ENCODE measurements around the gene PCSK5. TPM values are rescaled to one million over a fixed set of nuclear protein-coding genes. Genes with fewer than 3 reads are reported as not detected.

Gene PCSK5
- polyA plus RNA-seq, 1 donor: 123 TPM

- H3K27me3 ChIP-seq (ENCODE audit: control insufficient read depth, insufficient read depth, low read length): no peaks in the 10 kb centered on the region
- no peaks in the 10 kb centered on the region for H3K9me3 ChIP-seq (ENCODE audit: control insufficient read depth, low read depth, low read length)
- no peak overlapping the region for H3K27ac ChIP-seq (ENCODE audit: low read length)
- no peaks in the 10 kb centered on the region for H3K36me3 ChIP-seq (ENCODE audit: control insufficient read depth, insufficient read depth, low read length)
- 80% methylated on average over 1 of the region's 6 CpGs for WGBS (ENCODE audit: insufficient coverage, low lambda C conversion rate)
- no peak overlapping the region for H3K4me3 ChIP-seq (ENCODE audit: low read length)
- peaks cover 16% of the 10 kb centered on the region for H3K4me1 ChIP-seq (ENCODE audit: control insufficient read depth, insufficient read depth, low read length)
- no peak for DNase-seq
Observed at GRCh38 chr9:76378367-76379073, 488.0 kb downstream of the PCSK5 start.

- no peak overlapping the region for H3K4me3 ChIP-seq (ENCODE audit: low read length)
- H3K9me3 ChIP-seq (ENCODE audit: control insufficient read depth, low read depth, low read length): no peaks in the 10 kb centered on the region
- no peak overlapping the region for H3K27ac ChIP-seq (ENCODE audit: low read length)
- H3K36me3 ChIP-seq (ENCODE audit: control insufficient read depth, insufficient read depth, low read length): no peaks in the 10 kb centered on the region
- H3K27me3 ChIP-seq (ENCODE audit: control insufficient read depth, insufficient read depth, low read length): no peaks in the 10 kb centered on the region
- WGBS (ENCODE audit: insufficient coverage, low lambda C conversion rate): no CpG with 5 or more reads among the region's 2 CpGs
- no peak for DNase-seq
- peaks cover 6% of the 10 kb centered on the region for H3K4me1 ChIP-seq (ENCODE audit: control insufficient read depth, insufficient read depth, low read length)
Observed at GRCh38 chr9:76379494-76379893, 489.0 kb downstream of the PCSK5 start.

GRCh38 chr9:76390656-76391055, 500.2 kb downstream of the PCSK5 start:
- H3K27ac ChIP-seq (ENCODE audit: low read length): no peak overlapping the region
- H3K4me1 ChIP-seq (ENCODE audit: control insufficient read depth, insufficient read depth, low read length): peaks cover 11% of the 10 kb centered on the region
- no CpG with 5 or more reads among the region's 1 CpG for WGBS (ENCODE audit: insufficient coverage, low lambda C conversion rate)
- DNase-seq: peak in 1 of 2 donors; percentile 66
- no peak overlapping the region for H3K4me3 ChIP-seq (ENCODE audit: low read length)
- peaks cover 28% of the 10 kb centered on the region for H3K36me3 ChIP-seq (ENCODE audit: control insufficient read depth, insufficient read depth, low read length)
- no peaks in the 10 kb centered on the region for H3K9me3 ChIP-seq (ENCODE audit: control insufficient read depth, low read depth, low read length)
- no peaks in the 10 kb centered on the region for H3K27me3 ChIP-seq (ENCODE audit: control insufficient read depth, insufficient read depth, low read length)

GRCh38 chr9:76394195-76394959, 503.9 kb downstream of the PCSK5 start, which contains the start of gene RFK:
RFK (minus strand) TSS chr9:76394426; CDS start chr9:76394171, 255 bp downstream.
- Histone ChIP-seq H3K4me3 (ENCODE audit: low read length) (peak within 1 kb of the TSS; percentile 67), H3K36me3 (ENCODE audit: control insufficient read depth, insufficient read depth, low read length) (peaks cover 10% of the 10 kb centered on the region), H3K27me3 (ENCODE audit: control insufficient read depth, insufficient read depth, low read length) (no peaks in the 10 kb centered on the region), H3K4me1 (ENCODE audit: control insufficient read depth, insufficient read depth, low read length) (peaks cover 14% of the 10 kb centered on the region), H3K27ac (ENCODE audit: low read length) (peak within 1 kb of the TSS; percentile 96), H3K9me3 (ENCODE audit: control insufficient read depth, low read depth, low read length) (no peaks in the 10 kb centered on the region)
- peak; percentile 94 to 96 for DNase-seq
- 0% methylated on average over 1 of the region's 81 CpGs for WGBS (ENCODE audit: insufficient coverage, low lambda C conversion rate)

DNA sequence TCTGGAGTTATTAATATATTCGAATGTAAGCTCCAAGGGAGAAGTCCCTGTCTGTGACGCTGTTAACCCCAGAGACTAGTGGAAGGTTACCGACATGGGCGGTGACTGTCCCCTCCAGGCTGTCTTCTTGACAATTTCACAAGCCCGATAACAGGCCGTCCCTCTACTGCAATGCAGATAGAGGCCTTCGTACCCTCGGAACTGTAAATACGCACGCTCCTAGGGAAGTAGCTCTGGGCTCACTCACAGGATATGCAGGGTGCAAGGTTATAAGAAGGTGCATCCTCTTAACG, 504.4 kb downstream of the PCSK5 start:
- Histone ChIP-seq H3K4me1 (ENCODE audit: control insufficient read depth, insufficient read depth, low read length) (peaks cover 14% of the 10 kb centered on the region), H3K36me3 (ENCODE audit: control insufficient read depth, insufficient read depth, low read length) (peaks cover 10% of the 10 kb centered on the region), H3K27me3 (ENCODE audit: control insufficient read depth, insufficient read depth, low read length) (no peaks in the 10 kb centered on the region), H3K4me3 (ENCODE audit: low read length) (peak overlapping the region; percentile 67), H3K27ac (ENCODE audit: low read length) (peak overlapping the region; percentile 96), H3K9me3 (ENCODE audit: control insufficient read depth, low read depth, low read length) (no peaks in the 10 kb centered on the region)
- peak; percentile 79 to 88 for DNase-seq
- 0% methylated on average over 5 of the region's 11 CpGs for WGBS (ENCODE audit: insufficient coverage, low lambda C conversion rate)

- Histone ChIP-seq H3K4me1 (ENCODE audit: control insufficient read depth, insufficient read depth, low read length) (peaks cover 14% of the 10 kb centered on the region), H3K36me3 (ENCODE audit: control insufficient read depth, insufficient read depth, low read length) (peaks cover 10% of the 10 kb centered on the region), H3K27me3 (ENCODE audit: control insufficient read depth, insufficient read depth, low read length) (no peaks in the 10 kb centered on the region), H3K4me3 (ENCODE audit: low read length) (peak overlapping the region; percentile 67), H3K27ac (ENCODE audit: low read length) (peak overlapping the region; percentile 96), H3K9me3 (ENCODE audit: control insufficient read depth, low read depth, low read length) (no peaks in the 10 kb centered on the region)
- no peak for DNase-seq
- WGBS (ENCODE audit: insufficient coverage, low lambda C conversion rate): 53% methylated on average over 3 of the region's 10 CpGs
Observed at GRCh38 chr9:76395381-76395780, 504.9 kb downstream of the PCSK5 start.

- Histone ChIP-seq H3K36me3 (ENCODE audit: control insufficient read depth, insufficient read depth, low read length) (peaks cover 9% of the 10 kb centered on the region), H3K4me1 (ENCODE audit: control insufficient read depth, insufficient read depth, low read length) (peaks cover 10% of the 10 kb centered on the region), H3K4me3 (ENCODE audit: low read length) (no peak overlapping the region), H3K27me3 (ENCODE audit: control insufficient read depth, insufficient read depth, low read length) (no peaks in the 10 kb centered on the region), H3K9me3 (ENCODE audit: control insufficient read depth, low read depth, low read length) (no peaks in the 10 kb centered on the region), H3K27ac (ENCODE audit: low read length) (peak overlapping the region; percentile 96)
- WGBS (ENCODE audit: insufficient coverage, low lambda C conversion rate): 100% methylated on average over 1 of the region's 6 CpGs
- no peak for DNase-seq
Observed at GRCh38 chr9:76396144-76396543, 505.7 kb downstream of the PCSK5 start.

GRCh38 chr9:76396597-76396996, 506.1 kb downstream of the PCSK5 start:
- peaks cover 6% of the 10 kb centered on the region for H3K36me3 ChIP-seq (ENCODE audit: control insufficient read depth, insufficient read depth, low read length)
- WGBS (ENCODE audit: insufficient coverage, low lambda C conversion rate): no CpG with 5 or more reads among the region's 13 CpGs
- peaks cover 9% of the 10 kb centered on the region for H3K4me1 ChIP-seq (ENCODE audit: control insufficient read depth, insufficient read depth, low read length)
- no peak overlapping the region for H3K4me3 ChIP-seq (ENCODE audit: low read length)
- DNase-seq: no peak
- H3K9me3 ChIP-seq (ENCODE audit: control insufficient read depth, low read depth, low read length): no peaks in the 10 kb centered on the region
- no peaks in the 10 kb centered on the region for H3K27me3 ChIP-seq (ENCODE audit: control insufficient read depth, insufficient read depth, low read length)
- H3K27ac ChIP-seq (ENCODE audit: low read length): no peak overlapping the region

DNA sequence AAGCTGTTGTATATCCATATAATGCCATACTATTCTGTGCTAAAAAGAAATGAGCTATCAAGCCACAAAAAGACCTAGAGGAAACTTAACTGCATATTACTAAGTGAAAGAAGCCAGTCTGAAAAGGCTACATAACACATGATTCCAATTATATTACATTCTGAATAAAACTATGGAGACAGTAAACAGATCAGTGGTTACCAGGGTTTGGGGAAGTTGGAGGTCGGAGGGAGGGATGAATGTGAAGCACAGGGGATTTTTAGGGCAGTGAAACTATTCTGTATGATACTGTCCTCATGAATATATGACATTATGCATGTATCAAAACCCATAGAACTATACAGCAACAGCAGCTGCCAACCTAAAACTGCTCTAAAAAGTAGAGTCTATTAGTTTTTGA, 509.4 kb downstream of the PCSK5 start:
- H3K36me3 ChIP-seq (ENCODE audit: control insufficient read depth, insufficient read depth, low read length): no peaks in the 10 kb centered on the region
- WGBS (ENCODE audit: insufficient coverage, low lambda C conversion rate): 80% methylated on average over 1 of the region's 1 CpG
- H3K27ac ChIP-seq (ENCODE audit: low read length): no peak overlapping the region
- no peaks in the 10 kb centered on the region for H3K9me3 ChIP-seq (ENCODE audit: control insufficient read depth, low read depth, low read length)
- H3K4me3 ChIP-seq (ENCODE audit: low read length): no peak overlapping the region
- no peak for DNase-seq
- peaks cover 14% of the 10 kb centered on the region for H3K4me1 ChIP-seq (ENCODE audit: control insufficient read depth, insufficient read depth, low read length)
- no peaks in the 10 kb centered on the region for H3K27me3 ChIP-seq (ENCODE audit: control insufficient read depth, insufficient read depth, low read length)

DNA sequence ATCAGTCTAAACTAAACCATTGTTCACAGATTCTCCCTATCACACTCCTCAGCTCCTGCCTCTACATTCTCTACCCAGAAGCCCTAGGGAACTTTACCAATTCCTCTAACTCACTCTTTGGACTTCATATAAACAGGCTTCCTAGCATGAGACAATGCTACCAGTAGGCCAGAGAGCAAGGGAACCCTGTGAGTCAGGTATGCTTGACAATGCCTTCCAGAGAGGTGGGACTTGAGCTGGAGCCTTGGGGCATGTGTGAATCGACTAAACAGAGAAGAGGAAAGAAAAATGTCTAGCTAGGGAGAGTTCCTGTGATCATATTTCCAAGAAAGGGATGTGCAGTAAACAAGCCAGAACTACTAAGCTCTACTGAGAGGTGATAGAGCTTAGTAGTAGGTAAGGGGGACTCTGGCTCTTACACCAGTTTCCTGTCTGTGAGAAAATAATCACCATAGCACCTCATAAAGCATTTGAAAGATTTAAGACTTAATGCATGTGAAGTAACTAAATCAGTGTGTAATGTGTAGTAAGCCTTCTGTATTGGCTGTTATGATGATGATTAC, 510.1 kb downstream of the PCSK5 start:
- no peaks in the 10 kb centered on the region for H3K36me3 ChIP-seq (ENCODE audit: control insufficient read depth, insufficient read depth, low read length)
- no peaks in the 10 kb centered on the region for H3K9me3 ChIP-seq (ENCODE audit: control insufficient read depth, low read depth, low read length)
- no peak for DNase-seq
- H3K27me3 ChIP-seq (ENCODE audit: control insufficient read depth, insufficient read depth, low read length): no peaks in the 10 kb centered on the region
- H3K4me1 ChIP-seq (ENCODE audit: control insufficient read depth, insufficient read depth, low read length): peaks cover 9% of the 10 kb centered on the region
- H3K4me3 ChIP-seq (ENCODE audit: low read length): no peak overlapping the region
- no CpG with 5 or more reads among the region's 1 CpG for WGBS (ENCODE audit: insufficient coverage, low lambda C conversion rate)
- H3K27ac ChIP-seq (ENCODE audit: low read length): no peak overlapping the region

All from large intestine (tissue), 3 donors.